ENCODE results near the gene DACH1. TPM values are rescaled to one million over a fixed set of nuclear protein-coding genes. Genes with fewer than 3 reads are reported as not detected.
"Not testable (repeated sequence)": the region's sequence is repeated elsewhere in the genome, so short reads cannot be mapped to it uniquely, and the experiment has no call there.

The DACH1 gene
- total RNA-seq: not detected

GRCh38 chr13:71867131-71867814, at the start of gene DACH1:
Gene DACH1, minus strand, starts transcription at chr13:71867204.
- H3K27ac Mint-ChIP-seq: no peak within 1 kb of the TSS

GRCh38 chr13:71913717-71914116, 46.7 kb upstream of the DACH1 start:
- H3K9me3 Mint-ChIP-seq: no peaks in the 10 kb centered on the region
- no peaks in the 10 kb centered on the region for H3K36me3 Mint-ChIP-seq
- no peak overlapping the region for H3K27ac Mint-ChIP-seq
- peaks cover under 1% of the 10 kb centered on the region for H3K27me3 Mint-ChIP-seq
- H3K4me1 Mint-ChIP-seq: no peaks in the 10 kb centered on the region
- ATAC-seq (ENCODE audit: low read depth) (no peak), DNase-seq (no peak)
- H3K4me3 Mint-ChIP-seq: no peak overlapping the region
- POLR2A ChIA-PET: no interaction called here

More at GRCh38 chr13:71867131-71867814, at the start of gene DACH1:
- Mint-ChIP-seq H3K9me3 (no peaks in the 10 kb centered on the region), H3K4me3 (peak within 1 kb of the TSS; percentile 76), H3K27me3 (peaks cover 71% of the 10 kb centered on the region), H3K4me1 (peaks cover 18% of the 10 kb centered on the region), H3K36me3 (peaks cover 4% of the 10 kb centered on the region)
- ATAC-seq (ENCODE audit: low read depth) (peak; percentile 41), DNase-seq (peak; percentile 23)
- POLR2A ChIA-PET: no interaction called here

- Mint-ChIP-seq H3K9me3 (no peaks in the 10 kb centered on the region), H3K27ac (no peak overlapping the region), H3K4me1 (no peaks in the 10 kb centered on the region), H3K36me3 (no peaks in the 10 kb centered on the region), H3K27me3 (no peaks in the 10 kb centered on the region), H3K4me3 (no peak overlapping the region)
- ATAC-seq (ENCODE audit: low read depth) (no peak), DNase-seq (no peak)
- POLR2A ChIA-PET: no interaction called here
Measured at GRCh38 chr13:71912524-71912923, 45.5 kb upstream of the DACH1 start.

GRCh38 chr13:71906448-71906847, 39.4 kb upstream of the DACH1 start:
- H3K27ac Mint-ChIP-seq: no peak overlapping the region
- ATAC-seq (ENCODE audit: low read depth) (no peak), DNase-seq (no peak)
- no peaks in the 10 kb centered on the region for H3K27me3 Mint-ChIP-seq
- H3K36me3 Mint-ChIP-seq: no peaks in the 10 kb centered on the region
- POLR2A ChIA-PET: no interaction called here
- H3K4me3 Mint-ChIP-seq: no peak overlapping the region
- no peaks in the 10 kb centered on the region for H3K9me3 Mint-ChIP-seq
- H3K4me1 Mint-ChIP-seq: no peaks in the 10 kb centered on the region

- no peaks in the 10 kb centered on the region for H3K36me3 Mint-ChIP-seq
- no peaks in the 10 kb centered on the region for H3K4me1 Mint-ChIP-seq
- POLR2A ChIA-PET: no interaction called here
- no peak overlapping the region for H3K4me3 Mint-ChIP-seq
- ATAC-seq (ENCODE audit: low read depth) (no peak), DNase-seq (no peak)
- no peak overlapping the region for H3K27ac Mint-ChIP-seq
- no peaks in the 10 kb centered on the region for H3K9me3 Mint-ChIP-seq
- H3K27me3 Mint-ChIP-seq: no peaks in the 10 kb centered on the region
Measured at GRCh38 chr13:71902676-71903075, 35.7 kb upstream of the DACH1 start.

GRCh38 chr13:71893506-71893905, 26.5 kb upstream of the DACH1 start:
- H3K27ac Mint-ChIP-seq; H3K4me1 Mint-ChIP-seq; POLR2A ChIA-PET; DNase-seq; H3K9me3 Mint-ChIP-seq; ATAC-seq (ENCODE audit: low read depth); H3K27me3 Mint-ChIP-seq; H3K4me3 Mint-ChIP-seq; H3K36me3 Mint-ChIP-seq: not testable (repeated sequence)

GRCh38 chr13:71886880-71887279, 19.9 kb upstream of the DACH1 start:
- no peaks in the 10 kb centered on the region for H3K27me3 Mint-ChIP-seq

GRCh38 chr13:71882120-71882519, 15.1 kb upstream of the DACH1 start:
- POLR2A ChIA-PET: no interaction called here
- no peaks in the 10 kb centered on the region for H3K27me3 Mint-ChIP-seq
- H3K4me1 Mint-ChIP-seq: peaks cover 2% of the 10 kb centered on the region
- no peak for ATAC-seq (ENCODE audit: low read depth)
- no peaks in the 10 kb centered on the region for H3K36me3 Mint-ChIP-seq
- H3K27ac Mint-ChIP-seq: no peak overlapping the region
- DNase-seq: no peak
- H3K9me3 Mint-ChIP-seq: no peaks in the 10 kb centered on the region
- no peak overlapping the region for H3K4me3 Mint-ChIP-seq

More at GRCh38 chr13:71886880-71887279, 19.9 kb upstream of the DACH1 start:
- ATAC-seq (ENCODE audit: low read depth) (no peak), DNase-seq (no peak)
- Mint-ChIP-seq H3K4me1 (no peaks in the 10 kb centered on the region), H3K4me3 (no peak overlapping the region), H3K36me3 (no peaks in the 10 kb centered on the region), H3K9me3 (no peaks in the 10 kb centered on the region), H3K27ac (no peak overlapping the region)
- POLR2A ChIA-PET: no interaction called here

GRCh38 chr13:71880753-71881541, 13.9 kb upstream of the DACH1 start:
- H3K27ac Mint-ChIP-seq: no peak overlapping the region
- no peaks in the 10 kb centered on the region for H3K36me3 Mint-ChIP-seq
- POLR2A ChIA-PET: no interaction called here
- peaks cover 2% of the 10 kb centered on the region for H3K4me1 Mint-ChIP-seq
- no peak overlapping the region for H3K4me3 Mint-ChIP-seq
- H3K9me3 Mint-ChIP-seq: no peaks in the 10 kb centered on the region
- ATAC-seq (ENCODE audit: low read depth): no peak
- DNase-seq: no peak
- no peaks in the 10 kb centered on the region for H3K27me3 Mint-ChIP-seq

- Mint-ChIP-seq H3K4me1 (peaks cover 2% of the 10 kb centered on the region), H3K27ac (no peak overlapping the region), H3K27me3 (no peaks in the 10 kb centered on the region), H3K4me3 (no peak overlapping the region), H3K36me3 (no peaks in the 10 kb centered on the region), H3K9me3 (no peaks in the 10 kb centered on the region)
- POLR2A ChIA-PET: no interaction called here
- ATAC-seq (ENCODE audit: low read depth) (no peak), DNase-seq (no peak)
Measured at GRCh38 chr13:71879808-71880344, 12.9 kb upstream of the DACH1 start.

GRCh38 chr13:71879129-71879535, 12.1 kb upstream of the DACH1 start:
- H3K36me3 Mint-ChIP-seq: no peaks in the 10 kb centered on the region
- H3K27me3 Mint-ChIP-seq: no peaks in the 10 kb centered on the region
- peak overlapping the region; percentile 29 for H3K4me3 Mint-ChIP-seq
- peaks cover 2% of the 10 kb centered on the region for H3K4me1 Mint-ChIP-seq
- DNase-seq (no peak), ATAC-seq (ENCODE audit: low read depth) (peak; percentile 58)
- no peaks in the 10 kb centered on the region for H3K9me3 Mint-ChIP-seq
- POLR2A ChIA-PET: no interaction called here
- H3K27ac Mint-ChIP-seq: no peak overlapping the region

- POLR2A ChIA-PET: no interaction called here
- no peak for DNase-seq
- H3K9me3 Mint-ChIP-seq: no peaks in the 10 kb centered on the region
- no peak overlapping the region for H3K27ac Mint-ChIP-seq
- peaks cover 2% of the 10 kb centered on the region for H3K27me3 Mint-ChIP-seq
- H3K4me3 Mint-ChIP-seq: no peak overlapping the region
- no peak for ATAC-seq (ENCODE audit: low read depth)
- H3K4me1 Mint-ChIP-seq: peaks cover 2% of the 10 kb centered on the region
- H3K36me3 Mint-ChIP-seq: no peaks in the 10 kb centered on the region
Measured at GRCh38 chr13:71877256-71877653, 10.3 kb upstream of the DACH1 start.

GRCh38 chr13:71876648-71877255, 9.7 kb upstream of the DACH1 start:
- no peak overlapping the region for H3K27ac Mint-ChIP-seq
- H3K4me3 Mint-ChIP-seq: no peak overlapping the region
- no peaks in the 10 kb centered on the region for H3K36me3 Mint-ChIP-seq
- peaks cover 2% of the 10 kb centered on the region for H3K4me1 Mint-ChIP-seq
- POLR2A ChIA-PET: no interaction called here
- no peaks in the 10 kb centered on the region for H3K9me3 Mint-ChIP-seq
- peaks cover 5% of the 10 kb centered on the region for H3K27me3 Mint-ChIP-seq
- no peak for DNase-seq
- ATAC-seq (ENCODE audit: low read depth): no peak

GRCh38 chr13:71875823-71876222, 8.8 kb upstream of the DACH1 start:
- POLR2A ChIA-PET: no interaction called here
- H3K27ac Mint-ChIP-seq: no peak overlapping the region
- DNase-seq: no peak
- no peaks in the 10 kb centered on the region for H3K36me3 Mint-ChIP-seq
- H3K4me1 Mint-ChIP-seq: peaks cover 2% of the 10 kb centered on the region
- no peak overlapping the region for H3K4me3 Mint-ChIP-seq
- no peak for ATAC-seq (ENCODE audit: low read depth)
- peaks cover 9% of the 10 kb centered on the region for H3K27me3 Mint-ChIP-seq
- no peaks in the 10 kb centered on the region for H3K9me3 Mint-ChIP-seq
